GM18868 (cell line): Measurements from ENCODE around the gene MEX3A.
"Not testable (repeated sequence)": the region's sequence is repeated elsewhere in the genome, so short reads cannot be mapped to it uniquely, and the experiment has no call there.

Experiments
- ATAC-seq: cut with Tn5 transposase; IDR thresholded peaks from one replicate; pipeline ENCODE4 v1.9.1; 2021; ENCODE audit warnings: mild to moderate bottlenecking, moderate library complexity; ENCODE audit not compliant: unreplicated experiment

MEX3A gene

GRCh38 chr1:156081180-156081916 is 917 bp downstream of the MEX3A start:
- ATAC-seq = no peak

- ATAC-seq = no peak
Measured at GRCh38 chr1:156080863-156081179, 1.4 kb downstream of the MEX3A start.

GRCh38 chr1:156080241-156080862 is 1.9 kb downstream of the MEX3A start:
- no peak for ATAC-seq

GRCh38 chr1:156079762-156080161 is 2.5 kb downstream of the MEX3A start:
- ATAC-seq = no peak

- ATAC-seq = no peak
Measured at GRCh38 chr1:156078728-156079127, 3.5 kb downstream of the MEX3A start.

GRCh38 chr1:156077430-156077760 is 4.9 kb downstream of the MEX3A start:
- no peak for ATAC-seq

GRCh38 chr1:156076609-156077429 is 5.4 kb downstream of the MEX3A start:
- ATAC-seq = no peak

- ATAC-seq = no peak
Measured at GRCh38 chr1:156075775-156076204, 6.5 kb downstream of the MEX3A start.

- no peak for ATAC-seq
Measured at GRCh38 chr1:156075162-156075561, 7.1 kb downstream of the MEX3A start.

GRCh38 chr1:156074661-156075060 is 7.6 kb downstream of the MEX3A start:
- ATAC-seq = no peak

- no peak for ATAC-seq
Measured at GRCh38 chr1:156073740-156074139, 8.5 kb downstream of the MEX3A start.

GRCh38 chr1:156073110-156073687 is 9.1 kb downstream of the MEX3A start:
- ATAC-seq = no peak

- no peak for ATAC-seq
Measured at GRCh38 chr1:156072251-156072650, 10.0 kb downstream of the MEX3A start.

- not testable (repeated sequence) for ATAC-seq
Measured at GRCh38 chr1:156071332-156071816, 10.9 kb downstream of the MEX3A start.

- ATAC-seq = no peak
Measured at GRCh38 chr1:156070548-156070947, 11.7 kb downstream of the MEX3A start.

- no peak for ATAC-seq
Measured at GRCh38 chr1:156069490-156070455, 12.5 kb downstream of the MEX3A start.

- no peak for ATAC-seq
Measured at GRCh38 chr1:156067262-156067661, 15.0 kb downstream of the MEX3A start.

GRCh38 chr1:156065871-156066270 is 16.4 kb downstream of the MEX3A start:
- no peak for ATAC-seq

- no peak for ATAC-seq
Measured at GRCh38 chr1:156065212-156065611, 17.1 kb downstream of the MEX3A start.

GRCh38 chr1:156064615-156065014 is 17.6 kb downstream of the MEX3A start:
- no peak for ATAC-seq

- no peak for ATAC-seq
Measured at GRCh38 chr1:156063997-156064285, 18.3 kb downstream of the MEX3A start.
